Colonic mucosa (tissue), 4 donors: Measurements from ENCODE around the gene BANK1. TPM values are rescaled to one million over a fixed set of nuclear protein-coding genes. Genes with fewer than 3 reads are reported as not detected.

ENCODE experiments used
- DNase-seq: peaks from one replicate; pipeline ENCODE4 v3.0.0-alpha.2; 2020
- H3K27ac ChIP-seq: fragments of 200-600 bp; one replicate; pipeline ENCODE4 v1.8.0; 2021
- H3K27me3 ChIP-seq: fragments of 200-600 bp; one replicate; pipeline ENCODE4 v1.8.0; 2021
- H3K36me3 ChIP-seq: fragments of 200-600 bp; one replicate; pipeline ENCODE4 v1.8.0; 2021
- H3K4me1 ChIP-seq: fragments of 200-600 bp; one replicate; pipeline ENCODE4 v1.8.0; 2021; ENCODE audit warnings: mild to moderate bottlenecking
- H3K4me3 ChIP-seq: fragments of 200-600 bp; one replicate; pipeline ENCODE4 v1.8.0; 2021
- H3K9ac ChIP-seq, 2 donors: one replicate each; pipeline ENCODE4 v1.7.0; 2013; ENCODE audit warnings: control low read depth in 2 of 2, low read depth in 2 of 2, low read length in 2 of 2
- H3K9me3 ChIP-seq: fragments of 200-600 bp; one replicate; pipeline ENCODE4 v1.8.0; 2021
- intact Hi-C: fragments of 100-400 bp; cut with DNase I; formaldehyde crosslinking; loops from one replicate; pipeline ENCODE4 v1.14.1; 2022
- total RNA-seq, 2 donors: library from RNA; stranded (reverse); fragmentation: NEBNext Ultra II Directional in 1 of 2; extraction: Animal tissue kit (Norgen Biotek cat#: 25700) in 1 of 2; gene quantifications; one replicate each; pipeline ENCODE4 v1.2.1, GENCODE V29; 2021
- TF ChIP-seq, protein P1 (sequence below): fragments of 200-600 bp; IDR thresholded peaks from one replicate; pipeline ENCODE4 v1.8.0; 2022; ENCODE audit warnings: antibody characterized with exemption, mild to moderate bottlenecking
- donor health status: healthy.
- donor health status: DM: no; HTN: no; CAD: no.
- donor health status: DM: no; HTN: no; CAD: no.

The BANK1 gene
- total RNA-seq, 2 donors from 2014 or later, result 0.82 to 1.2 TPM

DNA sequence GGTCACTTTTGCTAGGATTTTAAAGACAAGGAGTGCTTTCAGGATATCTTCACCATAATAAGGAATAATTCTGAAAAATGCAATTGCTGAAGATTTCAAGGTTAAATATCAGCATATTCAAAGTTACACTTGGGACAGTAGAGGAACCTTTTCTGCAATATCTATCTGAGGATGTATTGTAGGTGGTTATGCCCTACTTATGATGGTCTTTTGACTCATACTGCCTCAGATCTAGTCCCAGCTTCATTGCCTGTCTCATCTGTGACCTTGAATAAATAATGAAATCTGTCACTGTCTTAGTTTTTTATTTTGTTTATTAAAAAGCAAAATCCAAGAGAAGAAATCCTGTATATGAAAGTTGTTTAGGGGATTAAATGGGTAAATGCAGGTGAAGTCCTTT lies 2.9 kb downstream of the BANK1 start:
- Histone ChIP-seq H3K27me3 (no peaks in the 10 kb centered on the region), H3K27ac (no peak overlapping the region), H3K9me3 (no peaks in the 10 kb centered on the region), H3K4me1 (no peaks in the 10 kb centered on the region), H3K4me3 (no peak overlapping the region), H3K9ac (no peak overlapping the region), H3K36me3 (no peaks in the 10 kb centered on the region)
- DNase-seq, result no peak
- TF ChIP-seq, protein P1, sequence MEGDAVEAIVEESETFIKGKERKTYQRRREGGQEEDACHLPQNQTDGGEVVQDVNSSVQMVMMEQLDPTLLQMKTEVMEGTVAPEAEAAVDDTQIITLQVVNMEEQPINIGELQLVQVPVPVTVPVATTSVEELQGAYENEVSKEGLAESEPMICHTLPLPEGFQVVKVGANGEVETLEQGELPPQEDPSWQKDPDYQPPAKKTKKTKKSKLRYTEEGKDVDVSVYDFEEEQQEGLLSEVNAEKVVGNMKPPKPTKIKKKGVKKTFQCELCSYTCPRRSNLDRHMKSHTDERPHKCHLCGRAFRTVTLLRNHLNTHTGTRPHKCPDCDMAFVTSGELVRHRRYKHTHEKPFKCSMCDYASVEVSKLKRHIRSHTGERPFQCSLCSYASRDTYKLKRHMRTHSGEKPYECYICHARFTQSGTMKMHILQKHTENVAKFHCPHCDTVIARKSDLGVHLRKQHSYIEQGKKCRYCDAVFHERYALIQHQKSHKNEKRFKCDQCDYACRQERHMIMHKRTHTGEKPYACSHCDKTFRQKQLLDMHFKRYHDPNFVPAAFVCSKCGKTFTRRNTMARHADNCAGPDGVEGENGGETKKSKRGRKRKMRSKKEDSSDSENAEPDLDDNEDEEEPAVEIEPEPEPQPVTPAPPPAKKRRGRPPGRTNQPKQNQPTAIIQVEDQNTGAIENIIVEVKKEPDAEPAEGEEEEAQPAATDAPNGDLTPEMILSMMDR, result no peak
- intact Hi-C loops, result no loop called here

DNA sequence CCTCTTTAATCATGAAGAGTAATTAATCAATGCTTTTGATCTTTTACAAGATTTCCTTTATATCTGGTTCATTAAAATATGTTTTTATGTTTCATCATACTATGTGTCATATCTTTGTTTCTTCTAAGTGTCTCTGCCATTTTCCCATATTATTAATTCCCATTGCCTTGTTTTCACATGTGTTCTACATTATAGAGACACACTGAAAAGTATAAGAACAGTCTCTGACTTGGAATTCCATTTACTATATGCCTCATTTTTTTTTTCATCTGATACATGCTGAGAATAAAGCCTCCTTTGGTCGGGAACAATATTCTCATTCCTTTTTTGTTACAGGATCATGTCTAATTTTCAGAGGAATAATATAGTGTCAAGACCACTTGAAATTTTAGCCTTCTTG lies 4.3 kb downstream of the BANK1 start:
- DNase-seq, result no peak

DNA sequence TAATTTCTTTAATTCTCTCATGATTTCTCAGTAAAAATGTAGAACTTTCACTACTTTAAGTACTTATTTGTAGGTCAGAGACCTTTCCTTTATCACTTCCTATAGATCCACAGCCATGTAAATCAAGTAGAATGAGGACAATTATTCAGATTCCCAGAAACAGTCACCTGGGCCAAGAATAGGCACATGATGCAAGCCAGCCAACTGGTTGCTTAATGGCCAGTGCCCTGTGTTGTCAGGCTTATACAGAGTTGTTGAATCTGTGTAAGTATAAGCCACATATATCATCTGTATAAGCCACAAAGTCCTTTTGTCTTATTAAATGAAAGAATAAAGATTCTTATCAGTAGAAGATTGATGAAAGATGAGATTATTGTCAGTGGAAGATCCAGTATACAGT lies 5.2 kb downstream of the BANK1 start:
- no peak overlapping the region for H3K4me3 ChIP-seq
- no peak for DNase-seq
- TF ChIP-seq, protein P1, result no peak
- no peaks in the 10 kb centered on the region for H3K9me3 ChIP-seq
- no peaks in the 10 kb centered on the region for H3K4me1 ChIP-seq
- no peaks in the 10 kb centered on the region for H3K36me3 ChIP-seq
- H3K27me3 ChIP-seq, result no peaks in the 10 kb centered on the region
- no peak overlapping the region for H3K27ac ChIP-seq
- no peak overlapping the region for H3K9ac ChIP-seq
- intact Hi-C loops, result no loop called here

More for the DNA sequence above, 4.3 kb downstream of the BANK1 start:
- Histone ChIP-seq H3K9me3 (no peaks in the 10 kb centered on the region), H3K9ac (no peak overlapping the region), H3K4me1 (no peaks in the 10 kb centered on the region), H3K36me3 (no peaks in the 10 kb centered on the region), H3K27me3 (no peaks in the 10 kb centered on the region), H3K27ac (no peak overlapping the region), H3K4me3 (no peak overlapping the region)
- TF ChIP-seq, protein P1, result no peak
- intact Hi-C loops, result no loop called here

DNA sequence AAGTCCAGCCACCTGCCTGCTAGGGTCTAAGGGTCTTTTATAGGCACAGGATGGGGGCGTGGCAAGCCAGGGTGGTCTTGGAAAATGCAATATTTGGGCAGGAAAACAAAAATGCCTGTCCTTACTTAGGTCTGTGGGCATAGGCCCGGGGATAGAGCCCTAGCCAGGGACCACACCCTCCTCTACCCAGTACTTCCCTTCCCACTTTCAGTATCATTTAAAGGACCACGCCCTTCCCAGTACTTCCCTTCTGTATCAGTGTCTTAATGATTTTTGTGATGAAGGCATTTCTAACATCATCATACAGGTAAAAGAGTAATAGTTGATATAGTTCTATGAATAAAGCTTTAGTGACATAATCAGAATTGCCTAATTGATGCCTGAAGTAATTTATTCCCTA lies 11.4 kb downstream of the BANK1 start:
- H3K27ac ChIP-seq, result no peak overlapping the region
- no peaks in the 10 kb centered on the region for H3K9me3 ChIP-seq
- H3K27me3 ChIP-seq, result no peaks in the 10 kb centered on the region
- no peak for DNase-seq
- TF ChIP-seq, protein P1, result no peak
- no peak overlapping the region for H3K9ac ChIP-seq
- no peaks in the 10 kb centered on the region for H3K4me1 ChIP-seq
- intact Hi-C loops, result no loop called here
- H3K36me3 ChIP-seq, result no peaks in the 10 kb centered on the region
- H3K4me3 ChIP-seq, result no peak overlapping the region

DNA sequence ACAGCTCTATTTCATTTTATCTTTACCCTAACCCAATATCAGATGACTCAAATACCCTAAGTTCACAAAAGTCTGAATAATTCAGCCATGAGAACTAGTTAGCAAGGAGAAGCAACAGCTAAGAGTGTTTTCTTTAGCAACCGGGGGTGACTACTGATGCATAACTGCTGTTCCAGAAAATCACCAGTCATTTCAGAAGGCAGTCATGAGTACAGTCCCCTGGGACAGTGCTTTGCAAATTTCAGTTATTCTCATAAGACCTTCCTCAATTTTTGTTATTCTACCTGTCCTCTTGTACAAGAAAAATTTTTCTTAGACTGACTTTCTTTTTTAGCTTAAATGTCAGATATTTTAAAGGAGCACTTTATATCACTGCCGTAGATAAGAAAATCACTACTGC lies 16.4 kb downstream of the BANK1 start:
- Histone ChIP-seq H3K4me1 (no peaks in the 10 kb centered on the region), H3K9ac (no peak overlapping the region), H3K27ac (no peak overlapping the region), H3K4me3 (no peak overlapping the region), H3K9me3 (no peaks in the 10 kb centered on the region), H3K36me3 (no peaks in the 10 kb centered on the region), H3K27me3 (no peaks in the 10 kb centered on the region)
- TF ChIP-seq, protein P1, result no peak
- intact Hi-C loops, result no loop called here
- DNase-seq, result no peak

DNA sequence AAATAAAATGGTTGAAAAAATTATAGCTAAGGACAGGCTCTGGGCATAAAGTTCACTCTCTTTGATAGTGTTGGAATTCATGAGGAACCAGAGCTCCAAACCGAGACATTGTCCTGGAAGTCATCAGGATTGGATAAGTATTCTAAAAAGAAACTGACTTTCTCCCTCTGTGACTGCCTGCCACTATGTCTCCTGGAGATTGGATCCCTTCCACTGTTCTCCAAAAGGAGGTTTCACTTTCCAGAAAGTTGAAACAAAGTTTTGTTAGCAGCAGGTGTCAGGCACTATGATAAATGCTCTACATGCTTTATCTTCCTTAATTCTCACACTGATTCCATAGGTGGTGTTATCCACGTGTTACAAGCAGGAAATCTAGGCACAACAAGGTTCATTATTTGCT lies 16.8 kb downstream of the BANK1 start:
- Histone ChIP-seq H3K9ac (no peak overlapping the region), H3K36me3 (no peaks in the 10 kb centered on the region), H3K27ac (no peak overlapping the region), H3K9me3 (no peaks in the 10 kb centered on the region), H3K4me3 (no peak overlapping the region), H3K27me3 (no peaks in the 10 kb centered on the region), H3K4me1 (no peaks in the 10 kb centered on the region)
- intact Hi-C loops, result no loop called here
- no peak for DNase-seq
- TF ChIP-seq, protein P1, result no peak
